ENCODE data around the gene KIAA1958.
"Not testable (repeated sequence)": the region's sequence is repeated elsewhere in the genome, so short reads cannot be mapped to it uniquely, and the experiment has no call there.

The KIAA1958 gene

DNA sequence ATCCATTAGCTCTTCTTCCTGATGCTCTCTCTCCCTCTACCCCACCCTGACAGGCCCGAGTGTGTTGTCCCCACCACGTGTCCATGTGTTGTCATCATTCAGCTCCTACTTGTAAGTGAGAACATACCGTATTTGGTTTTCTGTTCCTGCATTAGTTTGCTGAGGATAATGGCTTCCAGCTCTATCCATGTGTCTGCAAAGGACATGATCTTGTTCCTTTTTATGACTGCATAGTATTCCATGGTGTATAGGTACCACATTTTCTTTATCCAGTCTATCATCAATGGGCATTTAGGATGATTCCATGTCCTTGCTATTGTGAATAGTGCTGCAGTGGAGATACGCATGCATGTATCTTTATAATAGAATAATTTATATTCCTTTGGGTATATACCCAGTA is 186.6 kb downstream of the KIAA1958 start:
- not testable (repeated sequence) for DNase-seq

DNA sequence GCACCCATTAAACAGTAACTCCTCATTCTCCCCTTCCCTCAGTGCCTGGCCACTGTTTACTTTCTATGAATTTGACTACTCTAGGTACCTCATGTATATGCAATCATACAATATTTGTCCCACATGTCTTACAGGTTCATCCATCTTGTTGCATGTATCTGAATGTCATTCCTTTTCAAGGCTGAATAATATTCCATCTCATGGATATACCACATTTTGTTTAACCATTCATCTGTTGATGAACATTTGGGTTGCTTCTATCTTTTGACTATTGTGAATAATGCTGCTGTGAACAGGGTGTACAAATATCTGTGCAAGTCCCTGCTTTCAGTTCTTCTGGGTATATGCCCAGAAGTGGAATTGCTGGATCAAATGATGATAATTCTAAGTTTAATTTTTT is 190.4 kb downstream of the KIAA1958 start:
- no peak for DNase-seq

DNA sequence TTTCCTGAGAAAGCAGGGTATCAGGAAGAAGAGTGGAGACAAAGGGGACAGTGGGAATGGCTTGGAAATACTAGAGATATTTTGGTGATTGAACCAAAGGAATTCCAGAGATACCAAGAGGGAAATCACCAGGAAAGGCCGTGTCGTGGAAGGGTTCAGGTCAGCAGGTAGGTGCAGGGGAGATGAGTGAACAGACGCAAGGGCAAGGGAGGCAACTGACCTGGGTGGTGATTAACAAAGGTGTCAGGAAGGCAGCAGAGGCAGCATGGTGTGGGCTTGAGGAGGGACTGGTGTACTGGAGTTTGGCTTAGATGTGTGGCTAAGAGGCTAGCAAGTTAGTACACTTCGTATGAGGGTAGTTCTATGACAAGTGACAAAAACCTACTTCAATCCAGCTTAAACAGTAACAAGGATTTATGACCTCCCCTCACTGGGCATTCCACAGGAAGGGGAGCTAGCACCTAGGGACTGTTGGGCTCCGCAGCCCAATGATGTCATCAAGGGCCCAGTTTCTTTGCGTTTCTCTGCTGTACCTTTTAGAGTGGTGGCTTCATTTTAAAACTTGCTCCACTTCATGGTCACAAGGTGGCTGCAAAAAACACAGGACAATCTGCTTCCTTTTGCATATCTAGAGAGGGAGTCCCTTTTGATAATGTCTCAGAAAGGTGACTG is 194.2 kb downstream of the KIAA1958 start:
- DNase-seq = no peak

DNA sequence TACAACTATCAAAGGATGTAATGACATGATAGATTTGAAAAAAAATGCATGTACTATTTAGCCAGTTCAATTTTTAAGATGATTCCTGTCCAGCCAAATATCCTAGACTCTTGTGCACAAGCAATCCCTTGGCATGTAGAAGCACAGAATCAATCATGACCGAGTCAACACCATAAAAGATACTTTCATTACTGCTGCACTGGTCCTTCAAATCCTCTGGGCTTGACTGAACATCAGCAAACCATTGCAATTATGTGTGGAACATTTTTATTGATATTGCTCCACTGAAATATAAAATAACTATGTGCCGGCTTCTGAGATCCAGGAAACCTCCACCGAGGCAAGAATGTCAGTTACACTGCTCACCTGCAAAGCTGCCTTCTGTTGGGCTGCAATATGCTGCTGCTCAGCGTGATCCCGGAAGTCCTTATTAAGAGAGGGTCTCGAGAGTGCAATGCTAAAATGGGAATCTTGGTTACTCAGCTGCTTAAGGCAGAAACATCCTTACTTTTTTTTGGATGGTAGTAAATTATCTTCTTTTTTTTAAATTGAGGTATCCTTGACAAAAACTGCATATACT is 202.6 kb downstream of the KIAA1958 start:
- DNase-seq = no peak

DNA sequence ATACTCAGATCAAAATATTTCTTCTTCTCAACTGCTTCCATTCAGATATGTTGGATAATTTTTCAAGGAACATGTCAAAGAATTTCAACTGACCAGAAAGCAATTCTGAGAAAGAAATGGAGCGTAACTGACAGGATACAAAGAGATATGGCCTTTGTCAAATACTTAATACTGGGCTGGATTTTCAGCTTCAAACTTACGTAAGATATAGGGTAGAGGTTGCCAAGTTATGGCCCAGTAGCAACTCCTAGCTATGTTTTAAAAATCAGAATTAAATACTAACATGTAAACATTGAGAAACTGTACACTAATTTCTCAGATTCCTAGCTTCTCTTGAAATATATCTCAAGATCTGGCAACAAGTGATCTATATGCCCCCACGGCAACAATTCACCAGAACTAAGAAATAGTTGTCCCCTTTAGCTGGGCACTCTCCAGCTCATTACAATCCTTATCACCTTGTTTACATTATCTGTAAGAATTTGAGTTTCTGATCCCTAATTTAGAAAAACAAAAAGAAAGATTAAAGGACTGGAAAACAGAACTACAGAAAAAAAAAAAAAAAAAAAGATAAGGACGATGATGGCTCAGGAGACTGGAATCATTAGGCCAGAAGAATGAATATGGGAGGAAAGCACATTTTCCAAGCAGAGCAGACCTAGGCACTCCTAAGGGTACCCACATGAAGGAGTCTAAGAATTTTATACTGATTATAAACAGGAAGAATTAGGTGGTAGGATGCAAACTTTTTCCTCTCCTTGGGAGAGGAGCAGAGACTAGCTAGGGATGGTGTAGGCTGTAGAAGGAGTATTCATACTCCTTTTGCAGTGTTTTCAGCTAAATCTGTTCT is 208.3 kb downstream of the KIAA1958 start:
- DNase-seq = no peak

DNA sequence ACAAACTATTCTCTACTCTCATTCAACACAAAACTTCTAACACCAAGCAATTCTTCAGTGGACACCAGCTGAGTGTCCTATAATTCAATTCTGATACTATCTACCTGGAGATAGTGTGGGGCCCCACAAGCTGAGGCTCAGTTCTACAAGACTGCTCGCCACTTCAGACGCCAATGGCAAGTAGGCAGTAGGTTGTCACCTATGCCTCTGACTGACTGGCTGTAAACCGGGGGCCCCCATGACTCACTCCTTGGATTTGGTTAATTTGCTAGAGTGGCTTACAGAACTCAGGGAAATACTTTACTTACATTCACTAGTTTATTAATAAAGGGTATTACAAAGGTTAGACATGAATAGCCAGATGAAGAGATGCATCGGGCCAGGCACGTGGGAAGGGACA is 209.8 kb downstream of the KIAA1958 start:
- no peak for DNase-seq

DNA sequence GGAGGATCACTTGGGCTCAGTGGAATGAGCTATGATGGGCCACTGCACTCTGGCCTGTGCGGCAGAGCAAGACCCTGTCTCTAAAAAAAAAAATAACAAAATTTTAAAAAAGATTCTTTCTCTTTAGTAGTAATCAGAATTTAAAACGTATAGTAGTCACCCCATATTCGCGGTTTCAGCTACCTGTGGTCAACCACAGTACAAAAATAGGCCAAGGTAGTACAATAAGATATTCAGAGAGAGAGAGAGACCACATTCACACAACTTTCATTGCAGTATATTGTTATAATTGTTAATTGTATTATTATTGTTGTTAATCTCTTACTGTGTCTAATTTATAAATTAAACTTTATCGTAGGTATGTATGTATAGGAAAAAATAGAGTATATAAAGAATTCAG is 212.6 kb downstream of the KIAA1958 start:
- no peak for DNase-seq

DNA sequence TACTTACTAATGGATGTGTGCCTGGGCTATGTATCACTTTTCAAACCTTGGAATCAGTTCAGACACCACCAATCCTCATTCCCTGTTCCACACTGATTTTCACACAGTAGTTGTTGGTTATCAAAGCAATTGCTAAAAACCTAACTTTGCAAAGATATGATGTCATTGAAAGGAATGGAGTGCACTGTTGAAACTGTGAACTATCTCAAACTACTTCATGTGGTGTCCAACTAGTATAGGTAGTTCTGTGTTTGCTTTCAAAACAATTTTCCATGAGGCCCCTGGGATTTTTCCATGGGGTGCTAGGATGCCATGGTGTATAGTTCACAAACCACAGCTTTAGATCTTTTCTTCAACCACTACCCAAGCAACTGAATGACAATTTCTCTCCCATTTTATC is 213.5 kb downstream of the KIAA1958 start:
- DNase-seq = no peak

DNA sequence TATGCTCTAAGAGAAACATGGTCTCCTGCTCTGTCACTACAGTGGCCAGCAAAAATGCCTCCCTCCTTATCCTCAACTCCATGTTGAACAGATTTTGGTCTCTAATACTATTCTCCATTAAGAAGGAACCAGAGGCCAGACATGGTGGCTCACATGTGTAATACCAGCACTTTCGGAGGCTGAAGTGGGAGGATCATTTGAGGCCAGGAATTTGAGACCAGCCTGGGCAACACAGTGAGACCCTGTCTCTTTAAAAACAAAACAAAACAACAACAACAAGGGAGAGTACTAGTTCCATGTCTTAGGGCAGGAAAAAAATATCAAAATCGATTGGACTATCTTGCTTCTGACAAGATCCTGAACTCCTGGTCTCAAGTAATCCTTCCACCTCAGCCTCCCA is 216.7 kb downstream of the KIAA1958 start:
- DNase-seq = no peak

DNA sequence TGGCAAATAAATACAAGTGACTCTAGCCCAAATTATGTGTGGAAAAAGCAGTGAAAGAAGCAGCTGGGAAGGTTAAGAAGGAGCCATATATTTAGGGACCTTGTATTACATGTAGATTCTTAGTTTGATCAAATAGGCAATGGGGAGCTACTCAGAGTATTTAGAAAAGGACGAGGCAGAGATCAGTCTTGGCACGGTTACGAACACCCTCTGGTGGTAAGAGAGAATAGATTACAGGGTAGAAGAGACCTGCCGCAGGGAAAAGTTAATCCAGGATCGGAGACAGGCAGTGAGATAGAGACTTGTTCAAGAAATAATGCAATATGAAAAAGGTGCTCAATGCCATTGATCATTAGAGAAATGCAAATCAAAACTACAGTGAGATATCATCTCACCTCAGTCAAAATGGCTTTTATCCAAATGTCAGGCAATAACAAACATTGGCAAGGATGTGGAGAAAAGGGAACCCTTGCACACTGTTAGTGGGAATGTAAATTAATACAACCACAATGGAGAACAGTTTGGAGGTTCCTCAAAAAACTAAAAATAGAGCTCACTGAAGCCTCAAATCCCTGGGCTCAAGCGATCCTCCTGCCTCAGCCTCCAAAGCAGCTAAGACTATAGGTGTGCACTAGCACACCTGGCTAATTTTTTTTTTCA is 219.3 kb downstream of the KIAA1958 start:
- no peak for DNase-seq

DNA sequence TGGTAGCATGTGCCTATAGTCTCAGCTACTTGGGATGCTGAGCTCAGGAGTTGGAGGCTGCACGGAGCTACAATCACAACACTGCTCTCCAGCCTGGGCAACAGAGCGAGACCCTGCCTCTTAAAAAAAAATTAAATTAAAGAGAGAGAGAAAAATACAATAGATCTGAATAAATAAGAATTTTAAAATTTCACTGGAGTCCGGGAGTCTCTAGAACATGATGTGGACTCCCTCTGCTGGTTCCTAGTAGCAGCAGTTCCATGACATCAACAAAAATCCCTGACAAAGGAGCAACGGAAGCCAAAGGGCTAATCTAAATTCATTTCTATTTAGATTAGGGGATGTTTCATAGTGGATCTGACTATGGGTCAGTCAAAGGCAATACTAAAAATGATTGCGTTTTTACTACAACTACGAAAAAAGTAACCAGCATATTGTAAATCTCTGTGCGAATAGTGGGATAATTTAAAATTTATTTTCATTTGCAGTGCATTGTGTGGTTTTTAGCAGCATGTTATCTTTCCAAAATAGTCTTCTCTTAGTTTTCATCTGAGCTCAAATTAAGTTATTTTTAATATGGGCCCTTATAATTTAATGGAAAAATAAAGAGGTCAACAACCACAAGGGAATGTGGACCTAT is 224.5 kb downstream of the KIAA1958 start:
- no peak for DNase-seq

DNA sequence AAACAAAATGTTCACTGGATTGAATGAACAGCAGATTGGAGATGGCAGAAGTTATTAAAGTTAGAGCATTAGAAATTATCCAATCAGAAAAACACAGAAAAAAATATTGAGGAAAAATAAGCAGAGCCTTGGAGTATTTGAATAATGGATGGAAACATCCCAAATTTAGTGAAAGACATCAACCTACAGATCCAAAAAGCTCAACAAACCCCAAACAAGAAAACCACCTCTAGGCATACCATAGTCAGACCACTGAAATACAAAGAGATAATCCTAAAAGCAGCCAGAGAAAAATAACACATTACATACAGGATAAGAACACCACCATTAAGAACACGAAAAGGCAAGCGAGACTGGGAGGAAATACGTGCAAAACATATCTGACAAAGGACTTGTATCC is 226.1 kb downstream of the KIAA1958 start:
- no peak for DNase-seq

DNA sequence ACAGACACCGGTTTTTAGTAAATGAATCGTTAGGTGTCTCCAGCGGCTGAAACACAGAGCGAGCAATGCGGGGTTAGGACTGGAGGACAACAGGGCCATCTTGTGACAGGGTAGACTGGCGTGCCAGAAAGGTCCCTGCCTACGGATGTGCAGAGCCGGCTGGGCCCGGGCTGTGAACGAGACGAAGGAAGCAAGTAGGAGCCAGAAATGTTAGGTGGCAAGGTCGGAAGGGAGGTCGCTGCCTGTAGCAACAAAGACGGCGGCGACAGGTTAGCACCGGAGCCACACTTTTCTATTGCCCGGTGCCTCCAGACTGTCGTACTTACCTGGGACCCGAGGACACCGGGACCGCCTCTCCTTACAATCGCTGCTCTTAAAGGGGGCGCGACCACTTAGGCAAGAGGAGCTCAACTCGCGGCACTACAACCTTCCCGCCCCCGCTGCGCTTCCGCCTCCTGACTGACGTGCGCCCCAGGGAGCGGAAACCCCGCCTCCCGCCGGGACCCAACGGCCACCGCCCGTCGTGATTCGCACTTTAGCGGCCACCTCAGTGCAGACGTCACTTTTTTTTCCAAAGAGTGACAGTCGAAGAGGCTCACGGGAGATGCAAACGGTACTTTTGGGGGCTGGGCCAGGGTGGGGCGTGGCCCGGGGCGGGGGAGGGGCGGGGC is 231.2 kb downstream of the KIAA1958 start, which contains the start of gene INIP:
Gene INIP (minus strand): TSS at position 457 of the 671 bp plus-strand sequence. CDS start 1,632 bp downstream, outside the sequence.
- DNase-seq = peak; percentile 98
